ENCODE measurements around the gene AMZ2. TPM values are rescaled to one million over a fixed set of nuclear protein-coding genes. Genes with fewer than 3 reads are reported as not detected.
A peak's percentile ranks its signal among the peaks of the same experiment; 100 is the strongest.

Gene AMZ2
- total RNA-seq, 2 donors from 2014 or later = 57.3 to 62.8 TPM

- Histone ChIP-seq H3K9me3 (no peaks in the 10 kb centered on the region), H3K4me1 (peaks cover 0 to 23% of the 10 kb centered on the region in 2 donors), H3K36me3 (no peaks in the 10 kb centered on the region), H3K27ac (peak within 1 kb of the TSS; percentile 49 to 70), H3K27me3 (no peaks in the 10 kb centered on the region), H3K4me3 (peak within 1 kb of the TSS; percentile 54 to 70)
- TF ChIP-seq, protein P1, sequence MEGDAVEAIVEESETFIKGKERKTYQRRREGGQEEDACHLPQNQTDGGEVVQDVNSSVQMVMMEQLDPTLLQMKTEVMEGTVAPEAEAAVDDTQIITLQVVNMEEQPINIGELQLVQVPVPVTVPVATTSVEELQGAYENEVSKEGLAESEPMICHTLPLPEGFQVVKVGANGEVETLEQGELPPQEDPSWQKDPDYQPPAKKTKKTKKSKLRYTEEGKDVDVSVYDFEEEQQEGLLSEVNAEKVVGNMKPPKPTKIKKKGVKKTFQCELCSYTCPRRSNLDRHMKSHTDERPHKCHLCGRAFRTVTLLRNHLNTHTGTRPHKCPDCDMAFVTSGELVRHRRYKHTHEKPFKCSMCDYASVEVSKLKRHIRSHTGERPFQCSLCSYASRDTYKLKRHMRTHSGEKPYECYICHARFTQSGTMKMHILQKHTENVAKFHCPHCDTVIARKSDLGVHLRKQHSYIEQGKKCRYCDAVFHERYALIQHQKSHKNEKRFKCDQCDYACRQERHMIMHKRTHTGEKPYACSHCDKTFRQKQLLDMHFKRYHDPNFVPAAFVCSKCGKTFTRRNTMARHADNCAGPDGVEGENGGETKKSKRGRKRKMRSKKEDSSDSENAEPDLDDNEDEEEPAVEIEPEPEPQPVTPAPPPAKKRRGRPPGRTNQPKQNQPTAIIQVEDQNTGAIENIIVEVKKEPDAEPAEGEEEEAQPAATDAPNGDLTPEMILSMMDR (IDR thresholded peaks at IDR 0.05) = no peak
- no peak for DNase-seq (ENCODE audit: low spot score)
Observed at GRCh38 chr17:68290955-68291835, 43.4 kb downstream of the AMZ2 start, which contains the start of the genes ARSG and SLC16A6. TSS of gene ARSG (plus strand) at chr17:68291495. CDS start at chr17:68307494, 15,999 bp downstream. TSS of gene SLC16A6 (minus strand) at chr17:68291127. CDS start at chr17:68278320, 12,807 bp downstream.

DNA sequence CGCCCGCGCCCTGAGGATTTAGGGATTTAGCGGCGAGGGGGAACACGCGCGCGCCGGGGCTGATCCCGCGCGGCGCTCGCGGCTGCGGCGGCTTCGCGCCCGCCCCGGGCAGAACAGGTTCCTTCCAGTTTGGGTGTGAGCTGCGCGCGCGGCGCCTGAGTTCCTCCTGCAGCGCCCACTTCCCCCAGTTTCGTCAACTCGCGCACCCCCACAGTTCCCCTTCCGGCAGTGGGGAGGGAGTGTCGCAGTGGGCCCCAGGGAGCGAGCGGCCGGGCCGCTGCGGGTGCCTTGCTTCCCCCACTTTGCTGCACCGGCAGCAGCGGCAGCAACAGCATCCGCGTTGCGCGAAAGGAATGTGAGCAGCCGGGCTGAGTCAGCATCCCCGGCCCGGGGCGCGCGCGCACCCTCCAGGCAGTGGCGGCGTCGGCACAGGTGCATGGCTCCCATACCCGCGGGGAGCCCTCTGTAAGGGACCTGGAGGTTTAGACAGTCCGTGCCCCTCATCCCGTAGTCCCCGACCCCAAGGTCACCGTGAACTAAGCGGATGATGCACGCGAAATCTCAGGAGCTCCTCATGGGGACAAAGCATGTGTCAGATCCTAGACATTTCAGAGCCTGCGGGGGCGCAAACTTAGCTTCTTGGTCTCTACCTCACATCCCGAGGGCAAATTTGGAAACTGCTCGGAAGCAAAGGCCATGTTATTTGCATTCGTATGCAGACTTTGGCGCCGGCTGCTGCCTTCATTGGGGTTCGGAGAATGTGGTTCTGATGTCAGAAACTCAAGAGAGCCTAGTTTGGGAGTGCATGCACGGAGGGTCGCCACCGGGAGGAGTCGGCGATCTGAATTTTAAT, 44.2 kb downstream of the AMZ2 start:
- Histone ChIP-seq H3K9me3 (no peaks in the 10 kb centered on the region), H3K4me1 (peaks cover 0 to 23% of the 10 kb centered on the region in 2 donors), H3K27me3 (no peaks in the 10 kb centered on the region), H3K36me3 (no peaks in the 10 kb centered on the region), H3K27ac (peak overlapping the region; percentile 49 to 70), H3K4me3 (peak overlapping the region; percentile 54 to 70)
- peak; percentile 71 for DNase-seq (ENCODE audit: low spot score)
- TF ChIP-seq, protein P1 (IDR thresholded peaks at IDR 0.05) = no peak

- H3K9me3 ChIP-seq = no peaks in the 10 kb centered on the region
- H3K27ac ChIP-seq = peak overlapping the region in 1 of 2 donors; percentile 70
- no peaks in the 10 kb centered on the region for H3K27me3 ChIP-seq
- H3K4me3 ChIP-seq = peak overlapping the region; percentile 54 to 70
- H3K4me1 ChIP-seq = peaks cover 0 to 23% of the 10 kb centered on the region in 2 donors
- no peaks in the 10 kb centered on the region for H3K36me3 ChIP-seq
- TF ChIP-seq, protein P1 (IDR thresholded peaks at IDR 0.05) = no peak
- no peak for DNase-seq (ENCODE audit: low spot score)
Observed at GRCh38 chr17:68292689-68293040, 44.8 kb downstream of the AMZ2 start.

DNA sequence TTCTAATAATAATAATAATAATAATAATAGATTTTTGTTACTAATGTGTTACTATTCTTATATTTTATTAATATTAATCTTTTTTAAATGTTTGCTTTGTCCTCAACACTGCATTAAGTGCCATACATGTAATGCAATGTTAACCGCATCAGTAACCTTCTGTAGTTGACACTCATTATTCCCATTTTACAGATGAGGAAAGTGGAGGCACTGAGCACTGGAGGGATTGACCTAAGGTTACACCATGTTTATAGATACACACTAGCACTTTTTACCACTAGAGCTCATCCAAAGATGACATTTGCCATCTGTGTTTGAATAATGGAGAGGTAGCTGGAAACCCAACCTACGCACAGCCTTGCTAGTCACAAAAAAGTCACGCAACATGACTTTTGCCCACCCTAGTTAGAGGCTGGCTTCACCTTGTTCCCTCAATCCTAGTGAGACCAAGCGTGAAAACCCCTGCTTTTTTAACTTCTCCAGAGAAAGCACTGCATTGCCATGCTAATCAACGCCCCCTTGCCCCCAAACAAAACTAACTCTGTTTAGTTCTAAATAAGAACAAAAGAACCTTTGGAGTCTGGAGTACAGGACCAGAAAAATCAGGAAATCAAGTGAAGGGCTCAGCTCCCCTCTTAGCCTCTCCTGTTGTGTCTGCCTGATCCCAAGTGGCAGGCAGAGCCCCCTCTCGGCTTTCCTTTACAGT, 45.8 kb downstream of the AMZ2 start:
- Histone ChIP-seq H3K27ac (no peak overlapping the region), H3K27me3 (no peaks in the 10 kb centered on the region)
- TF ChIP-seq, protein P1 (IDR thresholded peaks at IDR 0.05) = no peak

GRCh38 chr17:68294196-68294555, 46.3 kb downstream of the AMZ2 start:
- Histone ChIP-seq H3K4me1 (peaks cover 0 to 23% of the 10 kb centered on the region in 2 donors), H3K27ac (no peak overlapping the region), H3K27me3 (no peaks in the 10 kb centered on the region), H3K36me3 (no peaks in the 10 kb centered on the region), H3K4me3 (no peak overlapping the region), H3K9me3 (no peaks in the 10 kb centered on the region)
- no peak for DNase-seq (ENCODE audit: low spot score)
- TF ChIP-seq, protein P1 (IDR thresholded peaks at IDR 0.05) = no peak

More for the DNA sequence above, 45.8 kb downstream of the AMZ2 start:
- no peak overlapping the region for H3K4me3 ChIP-seq
- H3K4me1 ChIP-seq = peaks cover 0 to 23% of the 10 kb centered on the region in 2 donors
- H3K9me3 ChIP-seq = no peaks in the 10 kb centered on the region
- H3K36me3 ChIP-seq = no peaks in the 10 kb centered on the region
- DNase-seq (ENCODE audit: low spot score) = no peak
